ENCODE measurements around the gene SLC43A1.
"Not testable (repeated sequence)": the region's sequence is repeated elsewhere in the genome, so short reads cannot be mapped to it uniquely, and the experiment has no call there.

SLC43A1 gene

DNA sequence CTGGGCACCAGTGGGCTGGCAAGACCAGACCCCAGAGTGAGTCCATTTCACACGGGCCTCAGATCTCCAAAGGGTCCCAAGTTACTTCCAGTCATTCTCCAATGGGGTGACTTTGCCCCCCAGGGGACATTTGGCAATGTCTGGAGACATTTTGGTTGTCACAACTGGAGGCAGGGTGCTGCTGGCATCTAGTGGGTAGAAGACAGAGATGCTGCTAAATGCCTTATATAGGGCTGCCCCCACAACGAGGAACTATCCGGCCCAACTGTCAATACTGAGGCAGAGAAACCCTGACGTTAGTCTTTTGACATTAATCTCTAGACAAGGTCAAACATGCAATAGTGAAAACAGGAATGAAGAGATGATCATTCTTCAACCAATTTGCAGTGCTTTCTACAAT, 48.8 kb downstream of the SLC43A1 start:
- no peak for DNase-seq (ENCODE audit: low read depth, low spot score)

DNA sequence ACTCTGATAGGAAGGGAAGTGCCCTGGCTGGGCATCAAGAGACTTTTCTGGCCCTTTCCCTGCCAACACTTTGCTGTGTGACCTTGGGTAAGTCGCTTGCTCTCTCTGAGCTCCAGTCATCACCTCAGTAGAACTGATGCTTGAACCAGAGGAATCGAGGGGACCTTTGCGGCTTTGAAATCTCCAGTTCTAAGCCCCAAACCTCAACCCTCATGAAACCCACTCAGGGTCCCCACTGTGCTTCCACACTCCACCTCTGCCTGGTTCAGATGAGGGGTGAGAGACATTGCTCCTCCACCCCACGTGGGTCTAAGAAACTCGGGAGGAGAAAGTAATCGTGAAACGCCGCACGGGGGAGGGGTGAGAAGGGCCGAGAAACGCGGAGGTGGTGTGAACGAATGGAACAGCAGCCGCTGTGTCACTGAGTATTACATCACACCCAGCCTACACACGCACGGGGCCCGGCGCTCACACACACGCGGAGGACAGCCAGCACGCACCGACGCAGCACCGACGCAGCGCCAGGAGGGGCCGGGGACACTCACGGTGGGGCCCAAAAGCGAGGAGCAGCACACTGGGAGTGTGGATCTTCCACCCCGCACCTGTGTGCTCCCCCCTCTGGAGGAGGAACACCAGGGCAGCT, 50.8 kb downstream of the SLC43A1 start:
- no peak for DNase-seq (ENCODE audit: low read depth, low spot score)
- H3K27ac ChIP-seq: no peak overlapping the region

More for the DNA sequence above, 48.8 kb downstream of the SLC43A1 start:
- no peak overlapping the region for H3K27ac ChIP-seq

DNA sequence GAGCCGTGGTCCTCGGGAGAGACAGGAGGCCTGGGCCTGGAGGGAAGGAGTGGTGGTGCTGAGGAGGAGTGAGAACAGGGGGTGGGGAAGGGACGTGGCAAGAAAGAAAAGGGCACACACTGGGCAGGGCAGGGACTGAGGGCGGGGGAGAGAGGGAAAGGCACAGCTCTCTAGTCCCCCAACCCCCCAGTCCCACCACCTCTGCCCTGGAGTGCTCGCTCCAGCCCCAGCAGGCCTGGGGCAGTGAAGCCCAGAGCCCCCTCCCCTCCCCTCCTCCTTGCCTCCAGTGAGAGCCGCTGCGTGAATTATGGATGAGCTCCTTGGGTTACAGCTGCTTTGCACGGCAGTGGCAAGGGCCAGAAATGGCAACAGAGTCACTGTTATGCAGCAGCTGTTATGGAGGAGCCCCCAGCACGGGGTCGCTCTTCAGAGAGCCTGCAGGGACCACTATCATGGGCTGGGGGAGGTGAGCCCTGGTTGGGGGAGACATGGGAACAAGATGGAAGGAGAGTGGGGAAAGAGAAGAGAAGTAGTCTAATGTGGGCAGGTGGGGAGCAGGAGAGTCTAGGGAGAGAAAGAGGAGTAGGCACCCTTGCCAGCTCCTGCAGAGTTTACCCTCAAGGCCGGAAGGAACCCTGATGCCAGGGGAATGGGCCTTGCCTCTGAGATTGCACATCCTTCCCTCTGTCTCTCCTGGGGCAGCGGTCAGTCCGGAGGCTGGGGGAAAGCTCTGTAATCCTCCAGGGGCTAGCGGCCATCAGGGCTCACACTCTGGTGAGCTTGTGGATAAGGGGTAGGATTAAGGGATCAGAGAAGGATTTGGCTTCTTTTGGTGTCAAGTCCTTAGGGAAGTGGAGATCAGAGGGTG, 51.6 kb downstream of the SLC43A1 start:
- DNase-seq (ENCODE audit: low read depth, low spot score): no peak
- no peak overlapping the region for H3K27ac ChIP-seq

DNA sequence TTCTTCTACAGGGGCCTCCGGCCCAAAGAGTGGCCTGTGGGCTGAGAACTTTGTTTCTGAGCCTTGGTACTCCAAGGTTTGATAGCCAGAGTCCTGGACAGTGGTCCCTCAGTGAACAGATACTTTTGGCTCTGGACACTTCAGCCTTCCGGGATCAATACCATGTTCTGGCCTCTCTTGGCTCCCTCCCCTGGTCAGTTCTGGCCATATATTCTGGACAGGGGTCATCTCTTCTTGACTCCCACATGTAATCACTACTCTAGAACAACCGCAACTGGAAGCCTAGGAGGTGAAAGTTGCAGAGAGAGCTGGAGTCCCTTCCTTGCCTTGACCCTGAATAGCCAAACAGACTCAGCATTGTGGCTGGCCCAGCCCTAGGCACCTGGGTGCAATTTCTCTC, 52.9 kb downstream of the SLC43A1 start:
- H3K27ac ChIP-seq: no peak overlapping the region
- DNase-seq (ENCODE audit: low read depth, low spot score): no peak

DNA sequence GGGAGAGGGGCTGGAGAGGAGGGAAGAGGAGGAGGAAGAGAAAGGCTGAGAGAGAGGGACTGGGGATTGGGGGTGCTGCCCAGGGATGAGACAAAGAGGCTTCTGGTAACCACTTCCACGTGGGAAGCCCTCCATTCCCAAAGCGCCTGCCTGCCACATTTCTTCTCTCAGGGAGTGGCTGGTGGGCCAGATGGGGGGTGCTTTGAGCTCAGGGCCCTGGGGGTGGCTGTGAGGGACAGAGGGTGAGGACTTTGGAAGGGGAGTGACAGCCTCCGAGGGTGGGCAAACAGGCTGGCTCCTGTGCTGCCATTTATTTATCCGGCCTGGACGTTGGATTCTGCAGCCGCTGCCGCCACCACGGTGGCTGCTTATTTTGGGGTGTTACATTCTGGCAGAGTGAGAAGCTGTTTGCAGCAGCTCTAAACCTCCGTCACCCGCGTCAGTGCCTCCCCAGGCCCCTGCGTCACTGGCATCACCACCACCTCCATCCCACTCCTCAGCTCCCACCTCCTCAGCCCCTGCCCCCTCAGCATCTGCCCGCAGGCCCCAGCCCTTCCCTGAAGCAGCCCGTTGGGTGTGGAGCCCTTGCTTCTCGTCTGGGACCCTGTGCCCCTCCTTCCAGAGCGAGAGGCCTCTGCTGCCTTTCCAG, 53.5 kb downstream of the SLC43A1 start:
- no peak overlapping the region for H3K27ac ChIP-seq
- DNase-seq (ENCODE audit: low read depth, low spot score): no peak

DNA sequence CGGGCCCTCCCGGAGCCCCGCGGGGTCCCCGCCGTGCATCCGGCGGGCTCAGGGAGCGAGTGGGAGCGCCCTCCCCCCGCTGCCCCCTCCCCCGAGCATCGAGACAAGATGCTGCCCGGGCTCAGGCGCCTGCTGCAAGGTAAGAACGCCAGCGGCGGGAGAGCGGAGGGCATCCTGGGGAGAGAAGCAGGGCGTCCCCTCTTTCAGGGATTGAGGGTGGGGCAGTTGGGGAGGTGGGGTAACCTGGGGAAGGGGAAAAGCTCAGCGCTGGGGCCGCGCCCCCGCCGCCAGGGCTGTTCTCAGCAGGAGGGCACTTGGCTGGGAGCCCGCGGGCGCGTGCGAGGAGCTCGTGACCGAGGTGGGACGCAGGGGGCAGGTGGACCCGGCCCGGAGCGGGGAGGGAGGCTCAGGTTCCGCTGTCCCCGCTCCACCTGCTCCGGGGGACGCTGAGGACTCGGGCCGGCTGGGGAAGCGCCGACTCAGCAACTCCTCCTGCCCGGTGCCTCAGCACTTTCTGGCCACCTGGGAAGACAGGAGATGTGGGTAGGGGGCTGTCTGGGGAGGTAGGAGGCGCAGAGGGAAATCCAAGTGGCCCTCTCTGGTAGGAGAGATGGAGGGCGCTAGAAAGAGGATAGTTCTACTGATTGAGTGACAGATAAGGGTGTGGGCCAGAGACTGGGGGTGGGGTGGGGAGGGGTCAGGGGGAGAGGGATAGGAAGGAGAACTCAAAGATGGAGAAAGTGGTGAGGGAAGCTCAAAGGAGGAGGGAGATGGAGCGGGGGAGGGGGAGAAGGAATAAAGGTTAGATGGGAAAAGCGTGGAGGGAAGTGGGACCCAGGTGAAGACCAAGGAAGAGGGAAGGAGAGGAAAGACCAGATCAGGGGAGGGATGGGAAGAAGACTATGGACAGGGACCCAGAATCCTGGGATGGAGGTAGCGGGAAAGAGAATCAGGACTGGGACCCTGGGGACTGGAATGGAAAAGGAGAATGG, 54.4 kb downstream of the SLC43A1 start:
- DNase-seq (ENCODE audit: low read depth, low spot score): no peak
- no peak overlapping the region for H3K27ac ChIP-seq

DNA sequence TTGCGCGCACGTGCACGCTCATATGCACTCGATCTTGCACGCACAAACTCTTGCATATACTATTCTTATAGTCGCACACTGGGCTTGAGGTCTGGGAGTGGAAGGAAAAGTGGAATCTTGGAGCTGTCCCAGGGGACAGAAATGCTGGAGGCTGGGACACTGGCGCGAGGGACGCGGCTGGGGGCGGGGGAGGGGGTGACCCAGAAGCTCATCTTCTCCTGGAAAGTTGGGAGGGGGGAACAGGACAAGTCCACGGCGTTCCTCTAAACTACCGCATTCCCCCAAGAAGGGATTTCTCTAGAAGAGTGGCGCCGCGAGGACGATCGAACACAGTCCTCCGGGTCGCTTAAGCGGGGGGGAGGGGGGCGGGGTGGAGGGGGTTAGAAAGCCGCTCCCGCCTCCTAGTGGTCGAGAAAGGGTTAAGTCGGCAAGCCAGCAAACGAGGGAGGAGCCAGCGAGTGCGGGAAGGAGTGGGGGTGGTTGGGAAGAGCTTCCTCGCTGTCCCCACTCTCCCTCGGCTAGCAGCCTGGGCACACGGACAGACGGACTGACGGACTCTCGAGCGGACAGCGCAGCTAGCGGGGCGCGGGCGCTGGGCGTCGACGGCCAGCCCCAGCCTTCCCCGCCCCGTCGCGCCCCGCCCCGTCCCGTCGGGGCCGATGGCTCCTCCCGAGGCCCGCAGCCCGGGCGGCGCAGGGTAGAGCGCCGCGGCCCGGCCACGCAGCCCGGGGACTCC, 55.3 kb downstream of the SLC43A1 start, which contains the start of gene RTN4RL2:
Gene RTN4RL2, plus strand, starts transcription at position 507 of the 736 bp plus-strand sequence. CDS start 338 bp downstream, outside the sequence.
- no peak within 1 kb of the TSS for H3K27ac ChIP-seq

DNA sequence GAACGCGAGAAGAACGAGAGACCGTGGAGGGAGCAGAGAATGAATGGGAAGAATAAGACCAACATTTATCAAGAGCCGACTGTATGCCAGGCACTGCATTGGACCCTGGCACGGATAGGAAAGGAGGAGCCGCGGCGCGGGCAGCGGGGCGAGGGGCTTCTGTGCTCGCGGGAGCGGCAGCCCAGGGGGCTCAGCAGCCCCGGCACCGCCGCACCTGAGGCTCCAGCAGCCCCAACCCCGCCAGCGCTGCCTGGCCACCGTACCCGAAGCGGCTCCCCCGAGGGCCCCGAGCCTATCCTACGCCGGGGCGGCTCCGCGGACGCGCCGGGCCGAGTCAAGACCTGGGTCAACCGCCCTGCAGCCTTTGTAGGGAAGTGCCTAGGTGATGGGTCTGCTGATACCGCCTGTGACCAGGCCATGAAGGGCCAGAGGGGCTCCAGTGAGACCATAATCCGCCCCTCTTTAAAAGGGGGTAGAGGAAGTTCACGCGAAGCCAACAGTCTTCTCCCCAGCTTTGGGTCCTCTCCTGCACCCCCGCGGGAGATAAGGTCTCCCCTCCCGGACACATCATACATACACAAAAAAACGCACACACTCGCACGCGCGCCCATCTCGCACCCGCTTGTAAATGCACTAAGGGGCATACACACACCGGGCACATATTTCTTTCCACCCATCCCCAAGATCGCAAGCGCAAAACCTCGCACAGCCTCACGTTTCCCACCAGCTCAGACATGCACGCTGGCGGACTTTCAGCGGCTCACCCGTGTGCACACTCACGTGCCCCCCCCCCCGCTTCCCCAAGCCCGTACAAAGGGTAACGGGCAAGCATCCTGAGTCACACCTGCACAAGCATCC, 56.1 kb downstream of the SLC43A1 start:
- H3K27ac ChIP-seq: no peak overlapping the region
- no peak for DNase-seq (ENCODE audit: low read depth, low spot score)

More for the DNA sequence above, 55.3 kb downstream of the SLC43A1 start, which contains the start of gene RTN4RL2:
- no peak for DNase-seq (ENCODE audit: low read depth, low spot score)

DNA sequence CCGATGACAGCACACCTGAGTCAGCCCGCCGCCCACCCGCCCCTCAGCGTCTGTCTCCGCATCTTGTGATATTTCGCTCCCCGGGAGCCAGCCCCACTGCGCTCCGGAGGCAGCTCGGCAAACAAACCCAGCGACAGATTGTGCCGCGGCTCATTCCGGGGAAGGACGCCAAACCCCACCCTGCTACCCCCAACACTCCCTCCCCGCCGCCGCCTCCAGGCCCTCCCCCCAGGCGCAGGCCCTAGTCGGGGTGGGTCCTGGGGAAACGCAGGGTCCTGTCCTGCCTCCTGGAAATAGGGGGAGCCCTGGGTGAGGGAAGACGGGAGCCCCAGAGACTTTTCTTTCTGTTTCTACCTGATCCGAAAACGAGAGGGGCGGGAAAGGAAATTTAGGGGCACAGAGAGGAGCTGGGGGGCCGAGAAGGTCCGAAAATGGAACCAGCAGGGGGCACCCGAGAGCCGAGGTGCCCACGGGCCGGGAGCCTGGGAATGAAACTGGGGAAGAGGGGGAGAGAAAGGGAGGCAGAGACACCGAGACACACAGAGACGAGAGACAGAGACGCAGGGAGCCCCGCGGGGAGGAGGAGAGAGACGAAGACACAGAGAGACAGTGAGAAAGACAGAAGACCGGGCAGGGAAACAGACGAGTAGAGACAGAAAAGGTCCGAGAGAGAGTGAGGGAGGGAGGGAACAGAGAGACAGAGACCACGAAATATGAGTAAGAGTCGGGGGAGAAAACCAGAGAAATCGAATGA, 56.9 kb downstream of the SLC43A1 start:
- DNase-seq (ENCODE audit: low read depth, low spot score): no peak
- no peak overlapping the region for H3K27ac ChIP-seq

DNA sequence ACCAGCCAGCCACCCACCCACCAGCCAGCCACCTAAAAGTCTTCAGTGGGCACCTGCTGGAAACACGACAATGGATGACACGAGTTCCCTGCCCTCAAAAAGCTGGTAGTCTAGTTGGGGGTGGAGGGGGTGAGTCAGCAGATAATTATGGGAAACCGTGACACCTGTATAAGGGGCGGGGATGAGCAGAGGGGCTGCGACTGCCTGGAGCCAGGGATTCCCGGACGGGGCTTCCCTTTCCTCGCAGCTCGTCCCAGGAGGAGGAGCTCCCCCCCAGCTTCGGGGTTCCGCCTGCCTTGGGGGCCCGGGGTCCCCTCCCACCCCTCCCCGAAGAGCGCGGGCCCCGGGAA, 57.5 kb downstream of the SLC43A1 start:
- no peak overlapping the region for H3K27ac ChIP-seq
- DNase-seq (ENCODE audit: low read depth, low spot score): no peak

DNA sequence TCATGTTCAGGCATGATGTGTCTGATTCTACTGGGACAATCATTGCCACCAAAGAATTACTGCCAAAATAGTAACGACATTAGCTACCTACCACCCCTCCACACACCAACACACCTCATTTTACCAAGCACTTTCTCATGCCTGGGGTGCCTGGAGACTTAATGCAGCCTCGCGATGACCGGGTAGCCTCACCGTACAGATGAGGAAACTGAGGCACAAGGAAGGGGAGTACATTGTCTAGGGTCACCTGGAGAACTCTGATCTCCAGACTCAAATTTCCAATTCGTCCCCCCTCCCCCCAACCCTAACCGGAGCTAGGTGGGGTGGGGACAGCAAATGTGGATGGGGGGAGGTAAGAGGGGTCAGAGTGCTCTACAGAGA, 57.9 kb downstream of the SLC43A1 start:
- no peak for DNase-seq (ENCODE audit: low read depth, low spot score)

DNA sequence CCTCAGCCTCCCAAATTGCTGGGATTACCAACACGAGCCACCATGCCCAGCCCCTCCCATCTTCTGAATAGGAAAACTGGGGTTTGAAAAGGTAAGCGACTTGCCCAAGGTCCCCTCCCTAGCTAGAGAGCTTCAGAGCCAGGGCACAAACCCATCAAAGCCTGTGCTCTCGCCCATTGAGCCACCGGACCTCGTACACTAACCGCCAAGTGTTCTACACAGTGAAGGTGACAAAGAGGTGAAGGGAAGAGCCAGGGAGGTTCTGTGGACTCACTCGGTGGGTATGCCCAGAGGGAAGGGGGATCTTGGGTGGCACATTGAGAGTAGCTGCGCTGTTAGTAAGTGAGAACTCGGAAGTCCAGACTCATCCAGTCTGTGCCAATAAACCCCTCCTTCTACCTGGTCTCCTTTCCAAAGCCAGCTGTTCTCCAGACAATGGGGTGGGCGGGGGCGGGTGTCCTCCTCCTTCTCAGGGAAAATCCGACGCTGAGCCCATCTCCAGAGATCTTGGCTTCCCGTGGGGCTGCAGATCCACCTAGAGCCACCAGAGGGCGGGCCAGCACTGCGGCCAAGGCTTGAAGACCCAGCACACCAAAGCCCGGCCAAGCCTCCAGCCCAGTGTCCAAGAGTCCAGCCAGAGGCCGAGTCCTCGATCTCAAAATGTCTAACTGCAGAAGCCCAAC, 58.4 kb downstream of the SLC43A1 start:
- H3K27ac ChIP-seq: no peak overlapping the region
- no peak for DNase-seq (ENCODE audit: low read depth, low spot score)

More for the DNA sequence above, 57.9 kb downstream of the SLC43A1 start:
- H3K27ac ChIP-seq: no peak overlapping the region

DNA sequence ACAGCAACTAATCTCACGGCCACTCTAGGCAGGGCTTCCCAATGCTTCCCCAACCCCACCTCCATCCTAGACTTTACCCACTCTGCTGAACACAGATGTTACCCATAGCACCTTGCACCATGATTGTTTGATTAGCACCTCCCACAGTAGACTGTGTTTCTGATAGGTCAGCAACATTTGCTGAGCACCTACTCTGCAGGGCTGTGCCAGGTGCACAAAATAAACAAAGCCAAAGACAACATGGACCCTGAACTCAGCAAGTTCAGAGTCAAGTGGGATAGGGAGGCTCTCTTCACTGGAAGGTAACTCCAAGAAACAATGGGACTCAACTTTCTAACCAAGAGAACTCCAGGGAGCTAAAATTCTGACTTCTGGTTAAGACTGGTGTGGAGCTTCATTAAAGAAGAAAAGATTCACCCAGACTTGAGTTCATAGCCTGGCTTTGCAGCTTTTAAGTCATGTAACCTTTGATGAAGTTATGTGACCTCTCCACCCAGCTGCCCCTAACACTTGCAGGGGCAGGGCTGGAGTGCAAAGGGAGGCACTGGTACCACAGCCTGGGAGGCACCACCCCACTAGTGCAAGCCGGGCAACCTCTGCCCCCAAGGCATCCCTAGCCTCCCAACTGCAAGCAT, 61.8 kb downstream of the SLC43A1 start:
- no peak overlapping the region for H3K27ac ChIP-seq
- no peak for DNase-seq (ENCODE audit: low read depth, low spot score)

DNA sequence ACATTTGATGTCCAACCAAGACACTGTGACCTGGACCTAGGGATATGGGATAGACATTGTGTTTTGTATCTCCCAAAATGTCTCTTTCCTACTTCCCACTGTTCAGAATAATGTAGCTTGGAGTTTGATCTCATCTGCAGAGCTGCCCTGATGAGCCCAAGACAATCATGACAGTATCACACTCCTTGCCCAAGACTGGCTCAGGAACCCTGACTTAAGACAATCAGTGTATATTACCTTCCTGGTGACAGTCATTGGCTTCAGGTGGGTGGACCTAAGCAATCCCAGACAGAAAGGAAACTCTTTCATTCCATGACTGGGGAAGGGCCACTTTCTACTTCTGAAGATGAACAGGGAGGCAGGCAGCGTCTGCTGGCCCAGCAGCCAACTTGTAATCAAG, 69.4 kb downstream of the SLC43A1 start:
- DNase-seq (ENCODE audit: low read depth, low spot score): no peak
- H3K27ac ChIP-seq: no peak overlapping the region

DNA sequence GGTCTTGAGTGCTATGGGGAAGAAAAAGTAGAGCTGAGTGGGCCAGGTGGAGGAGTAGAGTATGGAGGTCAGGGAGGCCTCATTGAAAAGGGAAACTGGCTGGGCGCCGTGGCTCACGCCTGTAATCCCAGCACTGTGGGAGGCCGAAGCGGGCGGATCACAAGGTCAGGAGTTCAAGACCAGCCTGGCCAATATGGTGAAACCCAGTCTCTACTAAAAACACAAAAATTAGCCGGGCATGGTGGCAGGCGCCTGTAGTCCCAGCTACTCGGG, 70.4 kb downstream of the SLC43A1 start:
- not testable (repeated sequence) for DNase-seq (ENCODE audit: low read depth, low spot score); H3K27ac ChIP-seq

DNA sequence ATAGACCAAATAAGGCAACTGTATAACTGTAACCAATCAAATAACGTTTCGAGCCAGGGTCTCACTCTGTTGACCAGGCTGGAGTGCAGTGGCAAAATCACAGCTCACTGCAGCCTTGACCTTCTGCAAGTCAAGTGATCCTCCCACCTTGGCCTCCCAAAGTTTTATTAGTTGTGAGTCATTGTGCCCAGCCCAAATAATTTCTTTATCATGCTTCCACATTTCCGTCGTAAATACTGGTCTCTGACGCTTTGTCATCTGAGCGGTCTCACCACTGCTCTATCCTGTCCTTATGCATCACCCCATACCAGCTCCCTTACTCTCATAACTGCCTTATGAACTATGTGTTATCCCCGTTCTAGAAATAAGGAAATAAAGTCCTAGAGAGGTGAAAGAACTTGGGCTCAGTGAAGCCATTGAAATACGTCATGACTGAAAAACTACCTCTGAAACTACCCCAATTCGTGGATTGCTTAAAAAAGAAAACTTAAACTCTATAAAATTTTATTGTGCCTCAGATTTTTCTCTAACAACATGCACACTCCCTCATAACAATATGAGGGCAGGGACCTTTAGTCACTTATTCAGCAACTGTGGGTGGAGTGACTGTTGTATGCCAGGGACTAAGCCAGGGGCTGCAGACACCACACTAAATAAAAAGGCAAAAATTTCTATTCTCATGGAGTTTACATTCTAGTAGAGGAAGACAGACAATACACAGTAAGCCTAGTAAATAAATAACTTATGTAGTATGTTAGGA, 71.0 kb downstream of the SLC43A1 start:
- peak overlapping the region; percentile 11 for H3K27ac ChIP-seq
- DNase-seq (ENCODE audit: low read depth, low spot score): peak; percentile 37
